Upper lobe of left lung (tissue), 6 donors: ENCODE data around the gene GRP. TPM values are rescaled to one million over a fixed set of nuclear protein-coding genes. Genes with fewer than 3 reads are reported as not detected.

ENCODE experiments used
- ATAC-seq, 2 donors: fragments of 200-7000 bp; cut with Tn5 transposase; one replicate each; pipeline ENCODE4 v1.9.1; 2022; ENCODE audit warnings: mild to moderate bottlenecking in 2 of 2, moderate library complexity in 2 of 2; ENCODE audit not compliant: low FRiP score in 2 of 2
- DNase-seq, 2 donors: peaks; one replicate each; pipeline ENCODE4 v3.0.0-alpha.2; 2019 to 2020
- H3K27ac ChIP-seq, 4 donors: fragments of 200-600 bp; sonication (generic); one replicate each; pipeline ENCODE4 v1.5.1; 2016 to 2019
- H3K27me3 ChIP-seq, 4 donors: fragments of 200-600 bp; sonication (generic); one replicate each; pipeline ENCODE4 v1.5.1; 2017 to 2019
- H3K36me3 ChIP-seq, 4 donors: fragments of 200-600 bp; sonication (generic); one replicate each; pipeline ENCODE4 v1.5.1; 2016 to 2019
- H3K4me1 ChIP-seq, 4 donors: fragments of 200-600 bp; sonication (generic); one replicate each; pipeline ENCODE4 v1.5.1; 2018 to 2019
- H3K4me3 ChIP-seq, 4 donors: fragments of 200-600 bp; sonication (generic); one replicate each; pipeline ENCODE4 v1.5.1; 2017 to 2019; ENCODE audit warnings: mild to moderate bottlenecking in 2 of 4, moderate library complexity in 1 of 4
- H3K9me3 ChIP-seq, 4 donors: fragments of 200-600 bp; sonication (generic); one replicate each; pipeline ENCODE4 v1.5.1; 2018 to 2019
- CTCF ChIP-seq, 6 experiments: fragments of 450-650 bp in 4 of 6; fragments of 200-600 bp in 2 of 6; sonication (generic) in 2 of 6; IDR thresholded peaks; one replicate each; pipeline ENCODE4 v1.5.1; 2016 to 2019; ENCODE audit warnings: antibody characterized with exemption in 6 of 6
- EP300 ChIP-seq, 4 donors: sonication (generic); formaldehyde crosslinking; IDR thresholded peaks; one replicate each; pipeline ENCODE4 v1.5.1; 2017; ENCODE audit warnings: antibody characterized with exemption in 4 of 4, control low read depth in 2 of 4
- POLR2A ChIP-seq, 4 donors: fragments of 450-650 bp; IDR thresholded peaks; one replicate each; pipeline ENCODE4 v1.5.1; 2016 to 2017; ENCODE audit warnings: antibody characterized with exemption in 4 of 4, mild to moderate bottlenecking in 2 of 4
- POLR2AphosphoS5 ChIP-seq, 2 donors: sonication (generic); formaldehyde crosslinking; IDR thresholded peaks; one replicate each; pipeline ENCODE4 v1.5.1; 2017; ENCODE audit warnings: antibody characterized with exemption in 2 of 2
- WGBS, 2 donors: methylation state at CpG; one replicate each; pipeline ENCODE4 v1.1.5; 2017 to 2018; 5-methylcytosine and 5-hydroxymethylcytosine counted together
- total RNA-seq, 6 donors: library from RNA; depleted of rRNA in 4 of 6; stranded (reverse); fragments of >200 nt in 4 of 6; gene quantifications; one replicate each; pipeline versions ENCODE4 v1.1.0 to v1.2.1, GENCODE V29; 2016 to 2021
- donor health status: DM: no; HTN: no; CAD: no; lungs with moderate emphysema.
- donor health status: DM: no; HTN: yes; CAD: no; lungs with severe emphysema.

GRP gene
- total RNA-seq, 6 donors from 2014 or later: 2.3 to 3.5 TPM; not detected in 4

- ATAC-seq (peak in 1 of 2 donors; percentile 59), DNase-seq (peak; percentile 39 to 89)
- Histone ChIP-seq H3K36me3 (no peaks in the 10 kb centered on the region), H3K4me1 (peaks cover 22 to 60% (median 41%) of the 10 kb centered on the region in 4 donors), H3K9me3 (no peaks in the 10 kb centered on the region), H3K4me3 (peak overlapping the region in 3 of 4 donors; percentile 1 to 30 (median 20)), H3K27me3 (peaks cover 0 to 96% (median 64%) of the 10 kb centered on the region in 4 donors), H3K27ac (no peak overlapping the region)
- WGBS, 2 donors: 3 to 7% methylated on average over 17 to 49 of the region's 90 CpGs
- TF ChIP-seq POLR2A (IDR thresholded peaks at IDR 0.05): no peak
- no peak for TF ChIP-seq EP300 (IDR thresholded peaks at IDR 0.05)
- TF ChIP-seq CTCF (IDR thresholded peaks at IDR 0.05): peak in 5 of 6 experiments; percentile 12 to 53 (median 33)
- TF ChIP-seq POLR2AphosphoS5 (IDR thresholded peaks at IDR 0.05): no peak
Observed at GRCh38 chr18:59268721-59269562, 49.0 kb downstream of the GRP start.

- peak overlapping the region in 2 of 4 donors; percentile 20 to 30 for H3K4me3 ChIP-seq
- no peak for ATAC-seq
- H3K4me1 ChIP-seq: peaks cover 22 to 59% (median 42%) of the 10 kb centered on the region in 4 donors
- WGBS, 2 donors: 8 to 10% methylated on average over 17 of the region's 17 CpGs
- H3K9me3 ChIP-seq: no peaks in the 10 kb centered on the region
- no peak overlapping the region for H3K27ac ChIP-seq
- peaks cover 0 to 95% (median 61%) of the 10 kb centered on the region in 4 donors for H3K27me3 ChIP-seq
- DNase-seq: no peak
- TF ChIP-seq EP300 (IDR thresholded peaks at IDR 0.05) (no peak), POLR2A (IDR thresholded peaks at IDR 0.05) (no peak), CTCF (IDR thresholded peaks at IDR 0.05) (no peak), POLR2AphosphoS5 (IDR thresholded peaks at IDR 0.05) (no peak)
- H3K36me3 ChIP-seq: no peaks in the 10 kb centered on the region
Observed at GRCh38 chr18:59269563-59270119, 49.7 kb downstream of the GRP start.

- 14 to 15% methylated on average over 4 of the region's 4 CpGs for WGBS, 2 donors
- ATAC-seq (no peak), DNase-seq (no peak)
- Histone ChIP-seq H3K36me3 (no peaks in the 10 kb centered on the region), H3K27me3 (peaks cover 0 to 90% (median 60%) of the 10 kb centered on the region in 4 donors), H3K27ac (no peak overlapping the region), H3K9me3 (no peaks in the 10 kb centered on the region), H3K4me1 (peaks cover 22 to 48% (median 37%) of the 10 kb centered on the region in 4 donors), H3K4me3 (no peak overlapping the region)
- no peak for TF ChIP-seq CTCF (IDR thresholded peaks at IDR 0.05)
- TF ChIP-seq EP300 (IDR thresholded peaks at IDR 0.05): no peak
- no peak for TF ChIP-seq POLR2AphosphoS5 (IDR thresholded peaks at IDR 0.05)
- no peak for TF ChIP-seq POLR2A (IDR thresholded peaks at IDR 0.05)
Observed at GRCh38 chr18:59270689-59271257, 50.8 kb downstream of the GRP start.

- peaks cover 0 to 81% (median 57%) of the 10 kb centered on the region in 4 donors for H3K27me3 ChIP-seq
- no peak overlapping the region for H3K4me3 ChIP-seq
- no peak for ATAC-seq
- TF ChIP-seq POLR2AphosphoS5 (IDR thresholded peaks at IDR 0.05) (no peak), CTCF (IDR thresholded peaks at IDR 0.05) (no peak), POLR2A (IDR thresholded peaks at IDR 0.05) (no peak), EP300 (IDR thresholded peaks at IDR 0.05) (no peak)
- no peak for DNase-seq
- no peaks in the 10 kb centered on the region for H3K9me3 ChIP-seq
- H3K36me3 ChIP-seq: no peaks in the 10 kb centered on the region
- no peak overlapping the region for H3K27ac ChIP-seq
- 20 to 21% methylated on average over 14 of the region's 14 CpGs for WGBS, 2 donors
- H3K4me1 ChIP-seq: peaks cover 22 to 47% (median 36%) of the 10 kb centered on the region in 4 donors
Observed at GRCh38 chr18:59271606-59272220, 51.8 kb downstream of the GRP start.
